ENCODE results near the gene KRT78.

Gene KRT78

GRCh38 chr12:52826611-52827498, 21.9 kb downstream of the KRT78 start:
- no peak for DNase-seq (ENCODE audit: low read depth, low spot score)

DNA sequence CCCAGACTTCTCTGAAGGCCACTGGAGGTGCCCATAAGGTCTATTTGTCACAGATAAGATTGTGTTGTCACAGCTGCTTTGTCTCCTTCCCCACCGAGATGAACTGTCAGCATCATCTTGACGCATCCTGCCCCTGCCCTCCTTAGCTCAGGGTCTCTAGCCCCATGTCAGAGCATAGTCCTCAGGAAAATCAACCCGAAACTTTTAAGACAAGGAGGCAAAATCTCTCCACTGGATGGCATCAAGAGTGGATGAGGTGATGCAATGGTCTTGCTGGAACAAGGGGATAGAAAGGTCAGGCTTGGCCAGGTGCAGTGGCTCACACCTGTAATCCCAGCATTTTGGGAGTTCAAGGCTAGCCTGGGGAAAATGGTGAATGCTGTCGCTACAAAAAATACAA, 22.8 kb downstream of the KRT78 start:
- no peak for DNase-seq (ENCODE audit: low read depth, low spot score)

DNA sequence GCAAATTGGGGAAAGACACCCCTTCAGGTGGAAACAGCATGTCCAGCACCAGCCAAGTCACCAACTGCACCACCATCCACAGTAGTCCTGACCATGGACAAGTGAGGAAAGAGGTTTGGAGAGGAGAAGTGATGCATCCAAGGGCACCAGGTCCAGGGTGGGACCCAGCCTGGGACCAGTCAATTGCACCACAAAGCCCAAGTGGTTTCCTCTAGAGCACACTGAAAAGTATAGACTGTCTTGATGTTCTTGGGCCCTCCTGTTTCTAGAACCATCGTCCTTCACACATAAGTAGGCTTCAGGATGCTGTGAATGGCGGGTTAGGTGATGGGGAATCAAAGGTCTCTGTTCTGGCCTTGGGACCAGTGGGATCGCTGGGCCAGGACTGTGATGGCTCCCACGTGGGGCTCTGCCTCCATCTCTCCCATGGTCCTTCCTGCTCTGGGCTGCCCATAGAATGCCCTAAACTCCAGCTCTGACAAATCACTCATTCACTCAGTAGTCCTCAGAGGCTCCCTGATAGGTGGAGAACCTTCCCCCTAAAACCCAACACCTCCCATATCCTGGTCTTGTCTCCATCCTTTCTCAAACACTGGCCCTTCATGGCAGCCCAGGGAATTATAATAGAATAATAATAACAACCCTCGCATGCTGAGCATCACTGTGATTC, 23.9 kb downstream of the KRT78 start:
- DNase-seq (ENCODE audit: low read depth, low spot score), result no peak

GRCh38 chr12:52823761-52824450, 24.9 kb downstream of the KRT78 start:
- DNase-seq (ENCODE audit: low read depth, low spot score), result no peak

DNA sequence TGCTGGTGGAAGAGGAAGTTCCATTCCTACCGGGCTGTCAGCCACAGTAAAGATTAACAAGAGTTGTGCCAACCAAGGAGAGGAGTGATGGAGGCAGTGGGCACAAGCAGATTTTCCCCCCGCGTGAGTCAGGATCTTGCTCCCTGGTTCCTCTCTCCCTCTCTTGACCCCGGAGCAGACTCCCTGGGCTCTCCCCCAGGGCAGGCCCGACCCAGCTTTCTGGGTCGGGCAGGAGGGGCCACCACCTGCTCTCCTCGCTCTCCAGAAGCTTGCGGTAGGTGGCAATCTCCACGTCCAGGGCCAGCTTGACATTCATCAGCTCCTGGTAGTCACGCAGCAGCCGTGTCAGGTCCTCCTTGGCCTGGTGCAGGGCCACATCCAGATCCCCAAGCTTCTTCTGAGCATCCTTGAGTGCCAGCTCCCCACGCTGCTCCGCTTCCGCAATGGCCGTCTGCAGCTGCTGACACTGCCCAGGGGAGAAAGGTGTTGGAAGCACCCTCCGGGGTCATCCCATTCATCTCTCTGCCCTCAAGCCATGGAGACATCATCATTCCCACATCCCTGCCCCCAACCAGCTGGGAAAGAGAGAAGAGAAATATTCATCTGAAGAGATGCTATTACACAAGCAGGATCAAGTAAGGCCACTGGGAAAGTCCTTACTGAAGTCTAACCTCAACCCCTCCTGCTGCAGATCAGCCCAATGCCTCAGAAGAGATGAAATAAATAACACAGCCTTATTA, 25.9 kb downstream of the KRT78 start:
- DNase-seq (ENCODE audit: low read depth, low spot score), result no peak

GRCh38 chr12:52821826-52822660, 26.8 kb downstream of the KRT78 start:
- no peak for DNase-seq (ENCODE audit: low read depth, low spot score)

DNA sequence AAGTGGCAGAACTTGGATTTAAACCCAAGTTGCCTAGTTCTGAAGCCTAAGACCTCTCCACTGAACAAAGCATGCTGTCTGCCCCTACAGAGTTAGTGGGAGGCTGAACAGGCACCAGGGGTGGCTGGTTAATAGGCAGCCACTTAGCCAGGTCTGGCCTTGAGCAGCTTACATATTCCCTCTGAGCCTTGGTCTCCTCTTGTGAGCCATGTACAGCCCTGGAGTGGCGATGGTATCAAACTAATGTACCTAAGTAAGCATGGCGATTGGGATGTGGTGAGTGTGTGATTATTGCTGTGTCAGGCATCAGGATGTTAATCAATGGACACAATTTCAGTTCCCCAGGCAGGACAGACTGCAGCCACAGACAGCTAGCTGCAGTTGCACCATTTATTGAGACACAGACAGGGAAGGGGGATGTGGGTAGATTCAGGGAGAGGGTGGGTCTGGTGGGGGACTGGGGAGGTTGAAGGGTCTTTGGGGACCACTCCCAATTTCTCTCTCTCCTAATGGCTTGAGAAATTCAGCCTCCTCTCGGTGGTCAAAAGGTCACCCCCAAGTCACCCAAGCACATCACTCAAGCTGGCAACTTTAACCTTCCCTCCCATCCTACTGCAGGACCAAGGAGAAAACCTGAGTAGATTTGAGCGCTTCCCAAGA, 27.6 kb downstream of the KRT78 start:
- DNase-seq (ENCODE audit: low read depth, low spot score), result no peak

DNA sequence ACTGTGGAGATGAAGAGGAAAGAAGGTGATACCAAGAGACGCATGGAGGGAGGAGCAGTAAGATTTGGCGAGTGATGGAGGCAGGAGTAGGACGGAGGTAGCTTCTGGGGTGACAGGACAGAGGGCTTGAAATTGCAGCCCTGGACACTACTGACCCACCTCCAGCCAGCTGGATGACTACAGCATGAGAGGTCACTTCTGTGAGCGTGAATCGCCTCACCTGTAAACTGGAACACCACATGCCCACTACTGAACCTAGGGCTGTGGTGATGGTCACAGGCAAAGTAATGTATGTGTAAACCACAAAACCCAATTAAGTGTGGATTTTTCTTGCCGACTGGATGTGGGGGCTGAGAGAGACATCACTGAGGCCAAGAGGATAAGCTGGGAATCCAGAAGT, 28.3 kb downstream of the KRT78 start:
- DNase-seq (ENCODE audit: low read depth, low spot score), result no peak

DNA sequence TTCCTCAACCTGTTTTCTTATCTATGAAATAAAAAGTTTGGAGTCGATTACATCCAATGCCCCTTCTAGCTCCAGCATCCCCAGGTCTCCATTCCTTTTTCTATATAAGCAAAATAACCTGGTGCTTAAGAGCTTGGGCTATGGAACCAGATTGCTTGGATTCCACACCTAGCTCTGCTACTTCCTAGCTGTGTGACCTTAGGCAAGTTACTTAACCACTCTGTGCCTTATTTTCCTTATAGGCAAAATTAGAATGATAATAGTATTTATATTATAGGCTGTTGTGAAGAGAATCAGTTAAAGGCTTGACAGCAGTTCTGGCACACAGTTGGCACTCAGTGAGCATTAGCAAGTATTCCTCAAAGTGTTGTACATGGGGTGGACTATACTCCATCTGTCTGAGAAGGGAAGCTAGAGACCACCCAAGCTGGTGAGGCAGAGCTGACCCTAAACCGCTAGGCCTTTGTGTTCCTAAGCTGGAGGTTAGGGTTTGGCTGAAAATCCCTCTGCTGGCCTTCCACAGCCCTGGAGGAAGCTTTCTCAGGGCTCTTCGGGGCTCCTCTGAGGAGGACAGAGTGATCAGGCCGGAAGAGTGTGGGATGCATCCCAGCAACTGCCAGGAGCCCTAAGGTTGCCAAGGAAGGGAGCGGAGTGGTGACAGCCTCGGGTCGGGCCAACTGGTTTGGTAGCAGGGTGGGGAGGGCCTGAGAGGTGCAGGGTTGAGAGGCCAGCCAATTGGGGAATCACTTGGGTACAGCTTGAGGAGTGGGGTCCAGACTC, 28.9 kb downstream of the KRT78 start:
- no peak for DNase-seq (ENCODE audit: low read depth, low spot score)

GRCh38 chr12:52818887-52819420, 29.8 kb downstream of the KRT78 start:
- no peak for DNase-seq (ENCODE audit: low read depth, low spot score)

GRCh38 chr12:52818388-52818787, 30.4 kb downstream of the KRT78 start:
- DNase-seq (ENCODE audit: low read depth, low spot score), result no peak

DNA sequence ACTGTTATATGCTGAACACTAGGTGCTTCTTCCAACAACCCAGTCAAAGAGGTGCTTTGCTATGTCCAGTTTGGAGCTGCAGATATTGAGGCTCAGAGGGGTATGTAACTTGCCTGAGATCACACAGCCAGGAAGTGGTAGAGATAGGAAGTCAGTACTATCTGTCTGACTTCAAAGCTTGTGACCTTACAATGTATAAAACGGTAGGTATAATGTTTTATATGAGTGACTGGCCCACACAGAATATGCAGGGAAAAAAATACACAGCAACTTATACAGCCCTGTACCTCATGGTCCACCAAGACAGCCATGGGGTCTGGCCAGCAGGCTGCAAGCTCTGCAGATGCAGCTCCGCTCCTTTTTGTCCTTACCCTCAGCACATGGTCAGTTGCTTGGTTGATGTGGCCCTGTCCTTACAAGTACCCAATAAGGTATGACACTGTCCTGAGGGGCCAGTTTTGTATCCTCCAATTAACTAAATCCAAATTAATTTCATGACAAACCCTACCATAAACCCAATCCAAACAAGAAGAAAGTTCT, 31.0 kb downstream of the KRT78 start:
- no peak for DNase-seq (ENCODE audit: low read depth, low spot score)

- no peak for DNase-seq (ENCODE audit: low read depth, low spot score)
Observed at GRCh38 chr12:52817003-52817698, 31.6 kb downstream of the KRT78 start.

DNA sequence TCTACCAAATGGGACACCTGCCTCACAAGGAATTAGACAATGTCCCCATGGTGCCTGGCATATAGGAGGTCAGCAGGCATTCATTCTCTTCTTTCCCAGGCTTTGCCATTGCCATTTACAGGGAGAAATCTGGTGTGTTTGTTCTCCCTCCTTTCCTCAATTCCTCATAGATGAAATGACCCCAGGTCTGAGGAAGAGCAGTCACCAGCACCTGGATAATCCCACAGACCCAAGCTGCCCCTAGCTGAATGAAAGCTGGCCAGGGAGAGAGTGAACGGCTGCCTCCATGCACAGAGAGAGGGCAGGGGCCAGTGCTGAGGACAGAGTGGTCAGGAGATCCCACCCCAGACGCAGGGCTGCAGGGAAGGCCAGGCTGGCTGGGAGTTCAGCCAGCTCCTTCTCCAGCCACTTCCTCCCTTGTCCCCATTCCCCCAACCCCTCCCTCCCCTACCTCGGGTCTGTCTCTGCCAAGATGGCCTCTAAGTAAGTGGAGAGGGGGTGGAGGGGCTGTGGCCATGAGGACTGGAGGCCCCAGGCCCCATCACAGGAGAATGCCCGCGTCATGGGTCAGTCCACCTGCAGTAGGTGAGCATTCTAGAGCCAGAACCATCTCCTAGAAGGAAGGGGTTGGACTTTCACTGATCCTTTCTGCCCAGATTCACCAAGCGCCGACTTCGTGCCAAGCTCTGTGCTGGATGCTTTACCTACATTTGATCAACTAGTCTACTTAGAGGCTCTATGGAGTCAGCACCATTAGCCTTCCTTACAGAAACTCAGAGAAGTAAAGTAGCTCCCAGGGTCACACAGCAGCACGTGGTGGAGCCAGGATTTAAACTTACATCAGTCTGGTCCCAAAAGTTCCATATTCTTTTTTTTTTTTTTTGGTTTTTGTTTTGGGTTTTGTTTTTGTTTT, 32.9 kb downstream of the KRT78 start:
- no peak for DNase-seq (ENCODE audit: low read depth, low spot score)

- DNase-seq (ENCODE audit: low read depth, low spot score), result no peak
Observed at GRCh38 chr12:52815161-52815560, 33.6 kb downstream of the KRT78 start.

DNA sequence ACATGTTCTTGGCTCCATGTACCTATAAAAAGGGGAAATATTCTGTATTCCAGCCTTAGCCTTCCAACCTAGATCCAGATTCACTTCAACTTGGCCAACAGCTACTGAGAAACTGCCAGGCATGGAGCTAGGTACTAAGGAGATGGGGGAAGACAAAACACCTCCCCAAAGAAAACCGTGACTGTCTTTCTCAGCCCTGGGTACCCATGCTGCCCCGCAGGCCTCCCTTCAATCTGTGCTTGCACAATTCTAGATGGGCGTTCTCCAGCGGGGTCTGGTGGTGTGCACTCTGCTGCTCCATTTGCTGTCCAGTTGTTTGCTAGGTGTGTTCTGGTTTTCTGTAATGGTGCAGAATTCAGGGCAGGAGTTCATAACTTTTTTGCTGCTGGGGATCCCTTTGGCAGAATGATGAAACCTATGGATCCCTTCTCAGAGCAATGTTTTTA, 34.1 kb downstream of the KRT78 start:
- DNase-seq (ENCODE audit: low read depth, low spot score), result no peak
